ENCODE measurements around the gene TAF6.

GRCh38 chr7:100156331-100157068 is 37.3 kb upstream of the TAF6 start:
- TF ChIP-seq CTCF (IDR thresholded peaks at IDR 0.05) (no peak), POLR2A (IDR thresholded peaks at IDR 0.05) (no peak)

All from transverse colon (tissue), 3 donors.